ENCODE results near the gene LIPC. TPM values are rescaled to one million over a fixed set of nuclear protein-coding genes. Genes with fewer than 3 reads are reported as not detected.

The LIPC gene
- total and polyA plus RNA-seq, 2 donors: 2.0 to 2.4 TPM

DNA sequence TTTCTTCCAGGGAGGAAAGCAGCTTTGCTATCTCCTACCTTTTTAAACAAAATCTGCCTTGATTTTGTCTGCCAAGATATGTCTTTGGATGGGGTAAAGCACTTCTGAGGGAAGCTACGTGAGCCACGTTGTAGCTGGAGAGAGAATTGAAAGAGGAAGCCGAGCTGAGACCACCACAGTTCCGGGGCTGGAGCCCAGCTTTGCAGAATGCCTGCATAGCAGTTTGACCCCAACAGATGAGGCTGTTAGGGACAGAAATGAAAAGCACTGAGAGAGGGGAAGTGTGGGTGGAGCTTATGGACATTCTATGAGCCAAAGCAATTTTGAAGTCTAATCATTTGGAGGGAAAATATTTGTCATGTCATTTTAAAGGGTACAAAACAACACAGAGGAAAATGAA, 45.4 kb downstream of the LIPC start:
- Histone ChIP-seq H3K9me3 (ENCODE audit: control insufficient read depth in 2 of 2, insufficient read depth in 1 of 2, low read length in 1 of 2) (peaks cover 0 to 10% of the 10 kb centered on the region in 2 donors), H3K4me3 (ENCODE audit: low read length in 2 of 2) (no peak overlapping the region), H3K4me1 (ENCODE audit: control insufficient read depth in 2 of 2, insufficient read depth in 2 of 2, low read length in 2 of 2) (peaks cover 53 to 60% of the 10 kb centered on the region in 2 donors), H3K27ac (ENCODE audit: low read depth in 1 of 2, low read length in 1 of 2) (peak overlapping the region in 1 of 2 donors; percentile 79), H3K27me3 (ENCODE audit: control insufficient read depth in 2 of 2, insufficient read depth in 1 of 2, low read length in 1 of 2) (no peaks in the 10 kb centered on the region), H3K36me3 (ENCODE audit: control insufficient read depth in 2 of 2, insufficient read depth in 2 of 2, low read length in 1 of 2) (no peaks in the 10 kb centered on the region)
- 3% methylated on average over 4 of the region's 4 CpGs for WGBS
- DNase-seq (ENCODE audit: low read depth in 6 of 9, low spot score in 9 of 9): peak in 1 of 9 donors; percentile 69

DNA sequence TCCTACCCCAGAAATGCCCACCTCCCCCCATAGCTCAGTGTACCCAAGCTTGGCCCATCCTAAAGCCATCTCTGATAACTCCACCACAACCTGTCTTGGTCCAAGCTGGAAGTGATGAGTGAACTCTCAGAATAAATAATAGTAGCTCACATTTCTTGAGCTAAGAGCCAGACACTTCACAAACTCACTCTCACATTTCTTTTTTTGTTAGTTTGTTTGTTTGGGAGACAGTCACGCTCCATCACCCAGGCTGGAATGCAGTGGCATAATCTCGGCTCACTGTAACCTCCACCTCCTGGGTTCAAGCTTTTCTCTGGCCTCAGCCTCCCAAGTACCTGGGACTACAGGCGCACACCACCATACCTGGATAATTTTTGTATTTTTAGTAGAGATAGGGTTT, 46.2 kb downstream of the LIPC start:
- Histone ChIP-seq H3K36me3 (ENCODE audit: control insufficient read depth in 2 of 2, insufficient read depth in 2 of 2, low read length in 1 of 2) (no peaks in the 10 kb centered on the region), H3K4me1 (ENCODE audit: control insufficient read depth in 2 of 2, insufficient read depth in 2 of 2, low read length in 2 of 2) (peaks cover 45 to 52% of the 10 kb centered on the region in 2 donors), H3K27me3 (ENCODE audit: control insufficient read depth in 2 of 2, insufficient read depth in 1 of 2, low read length in 1 of 2) (no peaks in the 10 kb centered on the region), H3K9me3 (ENCODE audit: control insufficient read depth in 2 of 2, insufficient read depth in 1 of 2, low read length in 1 of 2) (peaks cover 0 to 10% of the 10 kb centered on the region in 2 donors), H3K27ac (ENCODE audit: low read depth in 1 of 2, low read length in 1 of 2) (no peak overlapping the region), H3K4me3 (ENCODE audit: low read length in 2 of 2) (no peak overlapping the region)
- WGBS: 98% methylated on average over 3 of the region's 3 CpGs
- no peak for DNase-seq (ENCODE audit: low read depth in 6 of 9, low spot score in 9 of 9)

DNA sequence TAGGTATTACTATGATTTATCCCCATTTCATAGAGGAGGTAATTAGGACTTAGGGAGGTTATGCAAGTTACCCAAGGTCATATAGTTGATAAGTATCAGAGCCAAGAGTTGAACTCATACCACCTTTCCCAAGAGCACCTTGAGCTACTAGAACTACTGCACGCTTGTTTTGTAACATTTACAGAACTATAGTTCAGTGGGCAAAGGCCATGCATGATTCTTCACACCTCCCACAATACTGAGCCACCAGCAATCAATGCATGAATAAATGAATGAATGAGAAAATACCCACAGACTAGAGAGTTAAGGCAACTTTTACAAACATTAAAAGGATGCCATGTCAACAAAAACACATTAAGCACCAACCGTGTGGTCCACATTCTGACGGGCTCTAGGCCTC, 46.8 kb downstream of the LIPC start:
- no peak overlapping the region for H3K27ac ChIP-seq (ENCODE audit: low read depth in 1 of 2, low read length in 1 of 2)
- H3K9me3 ChIP-seq (ENCODE audit: control insufficient read depth in 2 of 2, insufficient read depth in 1 of 2, low read length in 1 of 2): peaks cover 0 to 10% of the 10 kb centered on the region in 2 donors
- no peaks in the 10 kb centered on the region for H3K27me3 ChIP-seq (ENCODE audit: control insufficient read depth in 2 of 2, insufficient read depth in 1 of 2, low read length in 1 of 2)
- no peak overlapping the region for H3K4me3 ChIP-seq (ENCODE audit: low read length in 2 of 2)
- H3K4me1 ChIP-seq (ENCODE audit: control insufficient read depth in 2 of 2, insufficient read depth in 2 of 2, low read length in 2 of 2): peaks cover 40 to 50% of the 10 kb centered on the region in 2 donors
- whole genome bisulfite sequencing: over 99% methylated on average over 3 of the region's 3 CpGs
- H3K36me3 ChIP-seq (ENCODE audit: control insufficient read depth in 2 of 2, insufficient read depth in 2 of 2, low read length in 1 of 2): no peaks in the 10 kb centered on the region
- no peak for DNase-seq (ENCODE audit: low read depth in 6 of 9, low spot score in 9 of 9)

DNA sequence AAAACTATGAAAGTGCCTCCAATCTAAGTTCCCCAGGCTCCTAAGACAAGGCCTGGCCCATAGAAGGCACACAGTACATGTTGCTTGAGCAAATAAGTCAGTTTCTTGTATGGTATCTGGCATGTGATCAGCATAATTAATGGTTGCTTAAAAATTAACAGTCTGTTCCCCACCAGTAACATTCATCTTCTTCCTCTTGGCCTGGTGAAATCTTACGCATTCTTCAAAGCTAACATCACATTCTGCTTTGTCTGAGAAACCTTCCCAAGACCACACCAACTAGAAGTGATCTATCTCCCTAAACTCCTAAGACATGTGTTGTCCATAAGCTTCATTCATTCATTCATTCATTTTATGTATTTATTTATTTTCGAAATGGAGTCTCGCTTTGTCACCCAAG, 48.1 kb downstream of the LIPC start:
- WGBS: 98% methylated on average over 3 of the region's 3 CpGs
- Histone ChIP-seq H3K27ac (ENCODE audit: low read depth in 1 of 2, low read length in 1 of 2) (no peak overlapping the region), H3K4me1 (ENCODE audit: control insufficient read depth in 2 of 2, insufficient read depth in 2 of 2, low read length in 2 of 2) (peaks cover 34 to 48% of the 10 kb centered on the region in 2 donors), H3K27me3 (ENCODE audit: control insufficient read depth in 2 of 2, insufficient read depth in 1 of 2, low read length in 1 of 2) (no peaks in the 10 kb centered on the region), H3K9me3 (ENCODE audit: control insufficient read depth in 2 of 2, insufficient read depth in 1 of 2, low read length in 1 of 2) (peaks cover 0 to 6% of the 10 kb centered on the region in 2 donors), H3K36me3 (ENCODE audit: control insufficient read depth in 2 of 2, insufficient read depth in 2 of 2, low read length in 1 of 2) (no peaks in the 10 kb centered on the region), H3K4me3 (ENCODE audit: low read length in 2 of 2) (no peak overlapping the region)
- no peak for DNase-seq (ENCODE audit: low read depth in 6 of 9, low spot score in 9 of 9)

DNA sequence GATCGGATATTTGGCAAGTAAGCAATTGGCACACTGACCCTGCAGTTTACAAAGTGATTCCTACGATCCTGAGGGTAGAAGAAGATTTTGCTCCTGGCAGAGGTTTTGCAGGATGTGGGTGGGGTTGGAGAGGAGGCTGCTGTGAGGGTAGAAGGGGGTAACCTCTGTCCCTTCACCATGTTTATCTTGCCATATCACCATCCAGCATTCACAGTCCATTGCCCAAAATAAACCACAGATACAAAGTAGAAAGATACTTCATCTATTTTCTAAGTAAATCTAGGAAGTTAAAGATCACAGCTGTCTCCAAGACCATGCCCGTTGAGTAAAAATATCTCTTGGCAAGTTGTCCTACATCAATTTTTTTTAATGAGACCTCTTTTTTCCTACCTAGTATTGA, 51.6 kb downstream of the LIPC start:
- Histone ChIP-seq H3K27me3 (ENCODE audit: control insufficient read depth in 2 of 2, insufficient read depth in 1 of 2, low read length in 1 of 2) (no peaks in the 10 kb centered on the region), H3K36me3 (ENCODE audit: control insufficient read depth in 2 of 2, insufficient read depth in 2 of 2, low read length in 1 of 2) (no peaks in the 10 kb centered on the region), H3K9me3 (ENCODE audit: control insufficient read depth in 2 of 2, insufficient read depth in 1 of 2, low read length in 1 of 2) (peaks cover 0 to 7% of the 10 kb centered on the region in 2 donors), H3K4me1 (ENCODE audit: control insufficient read depth in 2 of 2, insufficient read depth in 2 of 2, low read length in 2 of 2) (peaks cover 19 to 45% of the 10 kb centered on the region in 2 donors), H3K27ac (ENCODE audit: low read depth in 1 of 2, low read length in 1 of 2) (no peak overlapping the region), H3K4me3 (ENCODE audit: low read length in 2 of 2) (no peak overlapping the region)
- WGBS: 67% methylated on average over 3 of the region's 3 CpGs
- DNase-seq (ENCODE audit: low read depth in 6 of 9, low spot score in 9 of 9): no peak

DNA sequence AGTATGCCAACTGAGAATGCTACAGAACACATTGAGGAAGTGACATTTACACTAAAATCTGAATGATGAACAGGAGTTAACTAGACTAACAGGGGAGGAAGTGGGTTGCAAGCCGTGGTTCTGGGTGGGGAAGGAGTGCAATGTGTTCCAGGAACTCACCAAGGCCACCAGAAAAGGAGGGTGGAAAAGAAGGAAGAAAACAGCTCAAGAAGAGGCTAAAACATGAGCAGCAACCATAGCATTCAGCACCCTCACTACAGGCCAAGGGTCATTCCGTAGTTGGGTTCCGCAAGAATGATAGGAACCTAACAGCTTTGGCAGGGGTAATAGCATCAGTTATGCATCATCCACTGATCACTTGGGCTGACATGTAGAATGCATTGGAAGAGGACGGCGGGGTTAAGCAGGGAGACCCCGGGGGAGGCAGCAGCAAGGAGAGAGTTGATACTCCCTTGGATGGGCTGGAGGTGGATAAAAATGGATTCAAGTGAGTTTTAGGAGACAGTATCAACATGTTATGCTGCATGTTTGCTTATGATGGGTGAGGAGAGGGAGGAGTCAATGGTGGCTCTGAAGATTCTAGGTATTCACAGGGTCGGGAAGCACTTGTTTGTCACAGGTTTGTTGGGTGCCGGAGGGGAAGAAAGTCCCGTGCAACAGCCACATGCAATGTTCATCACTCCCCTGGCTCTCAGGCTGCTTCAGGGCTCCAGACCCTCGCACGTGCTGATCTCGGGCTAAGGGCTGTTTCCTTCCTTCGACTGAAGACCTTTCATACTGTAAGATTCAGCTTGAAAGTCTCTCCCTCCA, 53.2 kb downstream of the LIPC start:
- H3K4me3 ChIP-seq (ENCODE audit: low read length in 2 of 2): no peak overlapping the region
- no peaks in the 10 kb centered on the region for H3K36me3 ChIP-seq (ENCODE audit: control insufficient read depth in 2 of 2, insufficient read depth in 2 of 2, low read length in 1 of 2)
- peaks cover 2 to 13% of the 10 kb centered on the region in 2 donors for H3K9me3 ChIP-seq (ENCODE audit: control insufficient read depth in 2 of 2, insufficient read depth in 1 of 2, low read length in 1 of 2)
- peaks cover 19 to 45% of the 10 kb centered on the region in 2 donors for H3K4me1 ChIP-seq (ENCODE audit: control insufficient read depth in 2 of 2, insufficient read depth in 2 of 2, low read length in 2 of 2)
- peak in 3 of 9 donors; percentile 58 to 85 (median 67) for DNase-seq (ENCODE audit: low read depth in 6 of 9, low spot score in 9 of 9)
- 85% methylated on average over 13 of the region's 13 CpGs for WGBS
- peak overlapping the region; percentile 56 to 90 for H3K27ac ChIP-seq (ENCODE audit: low read depth in 1 of 2, low read length in 1 of 2)
- H3K27me3 ChIP-seq (ENCODE audit: control insufficient read depth in 2 of 2, insufficient read depth in 1 of 2, low read length in 1 of 2): no peaks in the 10 kb centered on the region

DNA sequence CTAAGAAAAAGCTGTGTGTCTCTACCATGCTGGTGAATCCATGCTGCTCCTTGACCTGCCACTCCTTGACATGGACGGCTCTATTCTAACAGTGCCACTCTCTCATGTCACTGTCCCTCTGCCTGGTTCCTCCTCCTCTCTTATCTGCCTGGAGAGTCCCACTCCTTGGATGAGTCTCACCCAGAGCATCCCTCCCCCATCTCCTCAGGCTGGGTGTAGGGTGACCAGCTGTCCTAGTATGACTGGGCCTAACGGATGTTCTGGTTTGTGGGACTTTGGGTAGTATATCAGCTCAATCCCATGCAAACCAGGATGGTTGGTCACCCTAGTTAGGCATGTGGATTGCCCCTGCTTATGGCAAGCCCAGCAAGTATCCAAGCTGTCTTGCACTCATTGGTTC, 54.3 kb downstream of the LIPC start:
- Histone ChIP-seq H3K27me3 (ENCODE audit: control insufficient read depth in 2 of 2, insufficient read depth in 1 of 2, low read length in 1 of 2) (no peaks in the 10 kb centered on the region), H3K9me3 (ENCODE audit: control insufficient read depth in 2 of 2, insufficient read depth in 1 of 2, low read length in 1 of 2) (peaks cover 2 to 15% of the 10 kb centered on the region in 2 donors), H3K36me3 (ENCODE audit: control insufficient read depth in 2 of 2, insufficient read depth in 2 of 2, low read length in 1 of 2) (no peaks in the 10 kb centered on the region), H3K27ac (ENCODE audit: low read depth in 1 of 2, low read length in 1 of 2) (no peak overlapping the region), H3K4me1 (ENCODE audit: control insufficient read depth in 2 of 2, insufficient read depth in 2 of 2, low read length in 2 of 2) (peaks cover 19 to 46% of the 10 kb centered on the region in 2 donors), H3K4me3 (ENCODE audit: low read length in 2 of 2) (no peak overlapping the region)
- WGBS: 97% methylated on average over 2 of the region's 2 CpGs
- DNase-seq (ENCODE audit: low read depth in 6 of 9, low spot score in 9 of 9): no peak

DNA sequence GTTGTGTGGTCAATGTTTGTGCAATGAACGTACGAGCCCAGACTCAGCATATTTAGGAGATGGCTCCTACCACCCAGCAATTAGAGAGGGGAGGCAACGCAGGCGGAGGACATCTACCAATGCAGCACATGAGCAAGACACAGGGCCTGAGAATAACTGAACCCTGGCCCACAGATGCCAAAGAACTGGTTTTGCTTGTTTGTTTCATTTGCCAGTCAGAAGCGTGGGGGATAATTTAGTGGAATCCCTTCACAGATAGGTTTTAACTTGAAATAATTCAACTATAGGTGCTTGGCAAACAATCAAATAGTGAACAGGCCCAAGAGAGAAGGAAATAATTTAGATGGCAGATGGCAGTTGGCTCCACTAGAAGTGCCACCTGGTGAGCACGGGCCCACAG, 54.8 kb downstream of the LIPC start:
- DNase-seq (ENCODE audit: low read depth in 6 of 9, low spot score in 9 of 9): no peak
- peaks cover 2 to 15% of the 10 kb centered on the region in 2 donors for H3K9me3 ChIP-seq (ENCODE audit: control insufficient read depth in 2 of 2, insufficient read depth in 1 of 2, low read length in 1 of 2)
- no peak overlapping the region for H3K4me3 ChIP-seq (ENCODE audit: low read length in 2 of 2)
- H3K4me1 ChIP-seq (ENCODE audit: control insufficient read depth in 2 of 2, insufficient read depth in 2 of 2, low read length in 2 of 2): peaks cover 19 to 51% of the 10 kb centered on the region in 2 donors
- H3K27me3 ChIP-seq (ENCODE audit: control insufficient read depth in 2 of 2, insufficient read depth in 1 of 2, low read length in 1 of 2): no peaks in the 10 kb centered on the region
- 92% methylated on average over 6 of the region's 6 CpGs for WGBS
- H3K27ac ChIP-seq (ENCODE audit: low read depth in 1 of 2, low read length in 1 of 2): peak overlapping the region in 1 of 2 donors; percentile 33
- no peaks in the 10 kb centered on the region for H3K36me3 ChIP-seq (ENCODE audit: control insufficient read depth in 2 of 2, insufficient read depth in 2 of 2, low read length in 1 of 2)

DNA sequence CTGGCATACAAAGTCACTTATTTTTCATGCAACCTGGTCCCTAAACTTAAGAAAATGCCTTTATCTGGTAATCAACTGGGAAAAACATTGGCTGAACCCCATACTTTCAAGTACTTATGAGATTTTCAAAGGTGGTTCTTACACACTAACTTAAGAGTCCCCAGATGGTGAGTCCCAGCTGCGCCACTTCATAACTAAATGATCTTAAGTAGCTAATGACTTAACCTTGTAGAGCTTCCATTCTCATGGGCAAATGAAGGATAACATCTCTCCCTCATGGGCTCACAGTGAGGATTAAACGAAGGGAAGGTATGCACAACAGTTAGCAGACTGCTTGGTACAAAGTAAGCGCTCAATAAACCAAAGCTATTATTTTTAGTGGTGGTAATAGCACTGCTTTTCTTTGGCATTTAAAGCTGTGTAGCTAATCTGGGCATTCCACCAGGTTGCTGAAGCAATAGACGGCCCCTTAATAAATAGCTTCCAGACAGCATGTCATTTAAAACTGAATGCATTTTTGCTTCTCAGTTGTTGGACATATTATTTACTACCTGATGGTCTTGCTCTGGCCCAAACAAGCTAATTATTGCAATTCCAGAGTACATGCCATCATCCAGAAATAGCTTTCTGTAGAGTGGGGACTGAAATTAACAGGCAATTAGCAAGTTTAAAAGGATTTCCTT, 55.4 kb downstream of the LIPC start:
- H3K27ac ChIP-seq (ENCODE audit: low read depth in 1 of 2, low read length in 1 of 2): peak overlapping the region in 1 of 2 donors; percentile 33
- no peaks in the 10 kb centered on the region for H3K27me3 ChIP-seq (ENCODE audit: control insufficient read depth in 2 of 2, insufficient read depth in 1 of 2, low read length in 1 of 2)
- H3K36me3 ChIP-seq (ENCODE audit: control insufficient read depth in 2 of 2, insufficient read depth in 2 of 2, low read length in 1 of 2): no peaks in the 10 kb centered on the region
- 96% methylated on average over 4 of the region's 4 CpGs for WGBS
- H3K9me3 ChIP-seq (ENCODE audit: control insufficient read depth in 2 of 2, insufficient read depth in 1 of 2, low read length in 1 of 2): peaks cover 2 to 15% of the 10 kb centered on the region in 2 donors
- H3K4me3 ChIP-seq (ENCODE audit: low read length in 2 of 2): no peak overlapping the region
- peak in 1 of 9 donors; percentile 47 for DNase-seq (ENCODE audit: low read depth in 6 of 9, low spot score in 9 of 9)
- peaks cover 19 to 56% of the 10 kb centered on the region in 2 donors for H3K4me1 ChIP-seq (ENCODE audit: control insufficient read depth in 2 of 2, insufficient read depth in 2 of 2, low read length in 2 of 2)
